ENCODE measurements around the gene SPOCK1. TPM values are rescaled to one million over a fixed set of nuclear protein-coding genes. Genes with fewer than 3 reads are reported as not detected.
A peak's percentile ranks its signal among the peaks of the same experiment; 100 is the strongest.

The SPOCK1 gene
- polyA plus RNA-seq, 1 experiment, result 304 TPM

GRCh38 chr5:137398751-137399150, 100.4 kb downstream of the SPOCK1 start:
- no peak for DNase-seq (ENCODE audit: low read depth)
- TF ChIP-seq CTCF (IDR thresholded peaks at IDR 0.05; ENCODE audit: insufficient read depth, low read depth, low read length), result no peak
- H3K36me3 ChIP-seq (ENCODE audit: control insufficient read depth, insufficient read depth, low read length), result no peaks in the 10 kb centered on the region
- POLR2A ChIA-PET, result no interaction called here
- CTCF ChIA-PET, result interaction anchor here (0.6 to 1.9 kb wide), 2 partner anchors 41 to 54 kb away, joined by 3 to 4 read pairs; no protein-coding TSS in a partner anchor
- H3K27me3 ChIP-seq (ENCODE audit: control insufficient read depth, insufficient read depth, low read length), result no peaks in the 10 kb centered on the region
- H3K4me3 ChIP-seq (ENCODE audit: low read depth, low read length), result no peak overlapping the region

GRCh38 chr5:137398154-137398553, 101.0 kb downstream of the SPOCK1 start:
- ChIA-PET CTCF (interaction anchor here (1.9 kb wide), 1 partner anchor 53 kb away, joined by 4 read pairs; no protein-coding TSS in a partner anchor), POLR2A (no interaction called here)
- H3K27me3 ChIP-seq (ENCODE audit: control insufficient read depth, insufficient read depth, low read length), result no peaks in the 10 kb centered on the region
- H3K36me3 ChIP-seq (ENCODE audit: control insufficient read depth, insufficient read depth, low read length), result no peaks in the 10 kb centered on the region
- H3K4me3 ChIP-seq (ENCODE audit: low read depth, low read length), result no peak overlapping the region
- no peak for TF ChIP-seq CTCF (IDR thresholded peaks at IDR 0.05; ENCODE audit: insufficient read depth, low read depth, low read length)
- DNase-seq (ENCODE audit: low read depth), result no peak

DNA sequence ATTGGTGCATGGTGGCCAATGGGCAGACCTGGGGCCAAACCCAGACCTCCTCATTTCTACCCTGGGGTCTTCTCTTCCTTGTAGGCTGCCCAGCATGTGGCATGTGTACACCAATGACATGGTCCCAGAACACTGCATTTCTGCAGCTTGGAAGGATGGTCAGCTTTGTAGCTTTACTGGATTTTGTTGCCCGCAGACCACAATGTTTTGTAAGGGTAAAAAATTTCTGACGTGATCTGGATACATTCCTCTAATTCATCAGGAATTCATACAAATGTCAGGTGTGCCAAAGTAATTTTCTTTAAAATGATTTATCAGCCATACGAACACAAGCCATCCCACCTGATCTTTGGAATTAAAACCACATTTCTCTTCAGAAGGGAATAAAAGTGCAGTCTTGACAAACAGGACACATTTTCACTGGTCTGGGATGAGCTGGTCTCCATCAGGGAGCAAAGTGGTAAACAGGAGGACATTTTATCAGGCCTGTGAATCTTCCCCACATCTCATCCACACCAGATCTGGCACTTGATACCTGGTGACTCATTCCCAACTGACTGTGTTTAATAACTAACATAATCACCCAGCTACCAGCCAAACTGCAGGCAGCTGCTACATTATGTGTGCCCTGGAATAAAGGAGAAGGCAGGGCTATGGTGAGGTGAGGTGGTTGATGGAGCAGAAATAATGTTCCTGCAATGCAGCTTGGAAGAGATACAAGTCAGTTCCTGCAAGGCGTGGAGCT, 103.9 kb downstream of the SPOCK1 start:
- CTCF ChIA-PET, result interaction anchor here (1.0 to 1.1 kb wide), 2 partner anchors 10 to 23 kb away, joined by 3 to 4 read pairs; no protein-coding TSS in a partner anchor
- DNase-seq (ENCODE audit: low read depth), result peak; percentile 23
- no peak for TF ChIP-seq CTCF (IDR thresholded peaks at IDR 0.05; ENCODE audit: insufficient read depth, low read depth, low read length)
- Histone ChIP-seq H3K4me3 (ENCODE audit: low read depth, low read length) (no peak overlapping the region), H3K36me3 (ENCODE audit: control insufficient read depth, insufficient read depth, low read length) (no peaks in the 10 kb centered on the region), H3K27me3 (ENCODE audit: control insufficient read depth, insufficient read depth, low read length) (no peaks in the 10 kb centered on the region)
- POLR2A ChIA-PET, result no interaction called here

GRCh38 chr5:137394380-137394779, 104.7 kb downstream of the SPOCK1 start:
- DNase-seq (ENCODE audit: low read depth), result no peak
- CTCF ChIA-PET, result interaction anchor here (1.0 kb wide), 1 partner anchor 11 kb away, joined by 3 read pairs; no protein-coding TSS in a partner anchor
- TF ChIP-seq CTCF (IDR thresholded peaks at IDR 0.05; ENCODE audit: insufficient read depth, low read depth, low read length), result no peak
- Histone ChIP-seq H3K36me3 (ENCODE audit: control insufficient read depth, insufficient read depth, low read length) (no peaks in the 10 kb centered on the region), H3K27me3 (ENCODE audit: control insufficient read depth, insufficient read depth, low read length) (no peaks in the 10 kb centered on the region), H3K4me3 (ENCODE audit: low read depth, low read length) (no peak overlapping the region)
- POLR2A ChIA-PET, result interaction anchor here (0.6 kb wide), 1 partner anchor 9 kb away, joined by 3 read pairs; no protein-coding TSS in a partner anchor

DNA sequence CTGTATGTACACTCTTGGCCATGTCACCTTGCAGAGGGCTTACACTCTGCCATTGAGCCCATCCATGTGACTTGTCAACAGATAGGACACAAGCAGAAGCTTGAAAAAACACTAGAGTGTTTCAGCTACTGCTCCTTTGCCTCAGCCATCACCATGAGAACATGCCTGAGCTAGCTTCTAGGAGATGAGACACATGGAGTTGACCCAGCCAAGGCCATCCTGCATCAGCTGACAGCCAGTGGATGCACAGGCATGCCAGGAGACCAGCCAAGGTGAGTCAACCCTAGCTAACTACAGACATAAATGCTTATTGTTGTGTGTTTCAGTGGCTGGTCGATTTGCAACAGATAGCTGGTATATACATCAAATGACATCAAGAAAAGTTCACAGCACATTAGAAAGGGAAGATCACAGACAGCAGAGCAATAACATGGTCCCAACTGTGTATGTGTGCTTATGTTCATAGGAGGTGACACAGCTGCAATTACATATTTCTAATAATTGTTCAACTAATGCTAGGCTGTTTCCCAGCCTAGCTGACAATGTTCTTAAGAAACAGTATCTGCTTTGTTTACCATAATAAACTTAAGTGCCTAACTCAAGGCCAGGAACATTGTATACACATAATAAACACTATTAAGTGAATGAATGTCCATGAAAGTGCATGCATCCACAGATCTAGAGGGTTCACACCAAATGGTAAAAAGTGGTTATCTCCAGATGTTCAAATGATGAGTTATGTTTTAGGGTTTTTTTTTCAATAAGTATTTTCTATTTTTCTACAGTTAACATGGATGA, 105.7 kb downstream of the SPOCK1 start:
- Histone ChIP-seq H3K4me3 (ENCODE audit: low read depth, low read length) (no peak overlapping the region), H3K36me3 (ENCODE audit: control insufficient read depth, insufficient read depth, low read length) (no peaks in the 10 kb centered on the region), H3K27me3 (ENCODE audit: control insufficient read depth, insufficient read depth, low read length) (no peaks in the 10 kb centered on the region)
- DNase-seq (ENCODE audit: low read depth), result no peak
- ChIA-PET POLR2A (no interaction called here), CTCF (interaction anchor here (0.5 kb wide), 1 partner anchor 76 kb away, joined by 8 read pairs; no protein-coding TSS in a partner anchor)
- TF ChIP-seq CTCF (IDR thresholded peaks at IDR 0.05; ENCODE audit: insufficient read depth, low read depth, low read length), result no peak
